Activated naive CD8-positive, alpha-beta T cell treated with anti-CD3 and anti-CD28 coated beads for 36 hours (primary cell): ENCODE data around the gene PKD1L1. TPM values are rescaled to one million over a fixed set of nuclear protein-coding genes. Genes with fewer than 3 reads are reported as not detected.
"Not testable (repeated sequence)": the region's sequence is repeated elsewhere in the genome, so short reads cannot be mapped to it uniquely, and the experiment has no call there.

Experiments used
- DNase-seq: peaks from one replicate; pipeline ENCODE4 v3.0.0; 2021
- H3K27ac Mint-ChIP-seq: one replicate; pipeline ENCODE4 v1.8.0; 2022; ENCODE audit warnings: mild to moderate bottlenecking, moderate library complexity, mixed read lengths
- H3K27me3 Mint-ChIP-seq: one replicate; pipeline ENCODE4 v1.8.0; 2022; ENCODE audit warnings: mild to moderate bottlenecking, mixed read lengths
- H3K36me3 Mint-ChIP-seq: one replicate; pipeline ENCODE4 v1.8.0; 2021; ENCODE audit warnings: mild to moderate bottlenecking, mixed read lengths
- H3K4me1 Mint-ChIP-seq: one replicate; pipeline ENCODE4 v1.8.0; 2021; ENCODE audit warnings: mixed read lengths
- H3K4me3 Mint-ChIP-seq: one replicate; pipeline ENCODE4 v1.8.0; 2022; ENCODE audit warnings: mild to moderate bottlenecking, moderate library complexity, mixed read lengths
- H3K9me3 Mint-ChIP-seq: one replicate; pipeline ENCODE4 v1.8.0; 2022; ENCODE audit warnings: mixed read lengths
- total RNA-seq, 2 experiments: library from RNA; stranded (reverse); gene quantifications; one replicate each; pipeline ENCODE4 v1.2.3, GENCODE V29; 2021

The PKD1L1 gene
- total RNA-seq, 2 experiments from 2014 or later = 0.02 to 0.10 TPM

- no peaks in the 10 kb centered on the region for H3K9me3 Mint-ChIP-seq
- no peaks in the 10 kb centered on the region for H3K4me1 Mint-ChIP-seq
- DNase-seq = no peak
- H3K27ac Mint-ChIP-seq = no peak overlapping the region
- H3K36me3 Mint-ChIP-seq = no peaks in the 10 kb centered on the region
- no peak overlapping the region for H3K4me3 Mint-ChIP-seq
- H3K27me3 Mint-ChIP-seq = no peaks in the 10 kb centered on the region
Measured at GRCh38 chr7:47803025-47803424, 145.2 kb downstream of the PKD1L1 start.

GRCh38 chr7:47801423-47801822, 146.8 kb downstream of the PKD1L1 start:
- no peaks in the 10 kb centered on the region for H3K36me3 Mint-ChIP-seq
- H3K27me3 Mint-ChIP-seq = no peaks in the 10 kb centered on the region
- no peaks in the 10 kb centered on the region for H3K9me3 Mint-ChIP-seq
- no peaks in the 10 kb centered on the region for H3K4me1 Mint-ChIP-seq
- H3K4me3 Mint-ChIP-seq = no peak overlapping the region
- no peak overlapping the region for H3K27ac Mint-ChIP-seq
- no peak for DNase-seq

DNA sequence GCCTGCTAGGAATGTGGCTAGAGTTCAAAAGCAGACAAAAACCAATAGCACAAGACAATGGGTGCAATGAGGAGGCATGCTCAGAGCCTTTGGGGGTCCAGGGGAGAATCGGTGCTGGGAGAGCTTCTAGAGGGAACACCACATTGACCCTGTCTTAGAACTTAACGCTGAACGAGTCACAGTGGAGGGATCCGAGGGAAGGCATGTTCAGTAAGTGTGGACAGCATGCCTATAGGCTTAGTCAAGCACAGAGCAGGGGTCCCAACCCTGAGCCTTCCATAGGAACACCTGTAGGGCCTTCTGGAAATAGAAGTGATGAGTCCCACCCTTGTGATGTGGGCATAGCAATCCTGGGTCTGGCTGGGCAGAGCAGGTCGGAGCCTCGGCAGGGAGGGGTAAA, 148.7 kb downstream of the PKD1L1 start:
- Mint-ChIP-seq H3K36me3 (no peaks in the 10 kb centered on the region), H3K27ac (no peak overlapping the region)

DNA sequence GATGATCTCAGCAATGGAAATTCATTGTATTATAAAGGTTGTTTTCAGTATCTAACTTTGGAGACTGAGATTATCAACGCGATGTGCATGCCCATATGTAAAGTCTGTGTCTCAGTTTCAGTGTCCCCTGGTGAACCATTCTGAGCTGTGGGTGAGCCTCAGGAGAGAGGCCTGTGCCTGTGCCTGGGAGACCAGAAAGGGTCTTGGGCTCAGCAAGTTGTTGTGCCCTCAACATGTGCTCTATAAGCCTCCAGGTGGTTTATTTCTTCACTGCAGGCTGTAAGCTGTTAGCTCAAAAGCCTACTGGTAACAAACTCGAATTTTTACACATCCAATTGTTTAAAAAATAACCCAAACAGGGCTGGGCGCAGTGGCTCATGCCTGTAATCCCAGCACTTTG, 151.9 kb downstream of the PKD1L1 start:
- Mint-ChIP-seq H3K27me3 (no peaks in the 10 kb centered on the region), H3K27ac (no peak overlapping the region), H3K4me1 (no peaks in the 10 kb centered on the region), H3K9me3 (no peaks in the 10 kb centered on the region), H3K36me3 (no peaks in the 10 kb centered on the region), H3K4me3 (no peak overlapping the region)
- no peak for DNase-seq

More for the DNA sequence above, 148.7 kb downstream of the PKD1L1 start:
- no peak overlapping the region for H3K4me3 Mint-ChIP-seq
- no peak for DNase-seq
- H3K4me1 Mint-ChIP-seq = no peaks in the 10 kb centered on the region
- no peaks in the 10 kb centered on the region for H3K9me3 Mint-ChIP-seq
- H3K27me3 Mint-ChIP-seq = no peaks in the 10 kb centered on the region

- H3K4me3 Mint-ChIP-seq = no peak overlapping the region
- no peaks in the 10 kb centered on the region for H3K4me1 Mint-ChIP-seq
- no peaks in the 10 kb centered on the region for H3K27me3 Mint-ChIP-seq
- no peaks in the 10 kb centered on the region for H3K9me3 Mint-ChIP-seq
- H3K27ac Mint-ChIP-seq = no peak overlapping the region
- no peak for DNase-seq
- no peaks in the 10 kb centered on the region for H3K36me3 Mint-ChIP-seq
Measured at GRCh38 chr7:47795631-47796030, 152.6 kb downstream of the PKD1L1 start.

DNA sequence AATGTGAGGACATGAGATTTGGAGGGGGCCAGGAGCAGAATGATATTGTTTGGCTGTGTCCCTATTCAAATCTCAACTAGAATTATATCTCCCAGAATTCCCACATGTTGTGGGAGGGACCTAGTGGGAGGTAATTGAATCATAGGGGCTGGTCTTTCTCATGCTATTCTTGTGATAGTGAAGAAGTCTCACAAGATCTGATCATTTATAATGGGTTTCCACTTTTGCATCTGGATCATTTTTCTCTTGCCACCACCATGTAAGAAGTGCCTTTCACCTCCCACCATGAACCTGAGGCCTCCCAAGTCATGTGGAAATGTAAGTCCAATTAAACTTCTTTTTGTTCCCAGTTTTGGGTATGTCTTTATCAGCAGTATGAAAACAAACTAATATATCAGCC, 153.1 kb downstream of the PKD1L1 start:
- not testable (repeated sequence) for H3K27ac Mint-ChIP-seq, H3K4me3 Mint-ChIP-seq, H3K36me3 Mint-ChIP-seq, H3K4me1 Mint-ChIP-seq, H3K9me3 Mint-ChIP-seq, H3K27me3 Mint-ChIP-seq, DNase-seq

GRCh38 chr7:47794016-47794415, 154.2 kb downstream of the PKD1L1 start:
- no peaks in the 10 kb centered on the region for H3K27me3 Mint-ChIP-seq
- no peaks in the 10 kb centered on the region for H3K36me3 Mint-ChIP-seq
- no peaks in the 10 kb centered on the region for H3K4me1 Mint-ChIP-seq
- no peak overlapping the region for H3K27ac Mint-ChIP-seq
- DNase-seq = no peak
- no peaks in the 10 kb centered on the region for H3K9me3 Mint-ChIP-seq
- H3K4me3 Mint-ChIP-seq = no peak overlapping the region

DNA sequence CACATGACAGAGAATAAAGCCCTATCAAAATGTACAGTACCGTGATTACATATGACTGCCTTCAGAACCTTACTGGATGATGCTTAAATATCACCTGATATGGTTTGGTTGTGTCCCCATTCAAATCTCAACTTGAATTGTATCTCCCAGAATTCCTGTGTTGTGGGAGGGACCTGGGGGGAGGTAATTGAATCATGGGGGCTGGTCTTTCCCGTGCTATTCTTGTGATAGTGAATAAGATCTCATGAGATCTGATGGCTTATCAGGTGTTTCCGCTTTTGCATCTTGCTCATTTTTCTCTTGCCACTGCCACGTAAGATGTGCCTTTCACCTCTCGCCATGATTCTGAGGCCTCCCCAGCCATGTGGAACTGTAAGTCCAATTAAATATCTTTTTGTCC, 155.1 kb downstream of the PKD1L1 start:
- H3K4me1 Mint-ChIP-seq, H3K27me3 Mint-ChIP-seq, H3K27ac Mint-ChIP-seq, H3K9me3 Mint-ChIP-seq, H3K36me3 Mint-ChIP-seq, H3K4me3 Mint-ChIP-seq, DNase-seq: not testable (repeated sequence)

- H3K27ac Mint-ChIP-seq = no peak overlapping the region
- H3K36me3 Mint-ChIP-seq = no peaks in the 10 kb centered on the region
- H3K4me3 Mint-ChIP-seq = no peak overlapping the region
- no peak for DNase-seq
- H3K9me3 Mint-ChIP-seq = no peaks in the 10 kb centered on the region
- no peaks in the 10 kb centered on the region for H3K4me1 Mint-ChIP-seq
- no peaks in the 10 kb centered on the region for H3K27me3 Mint-ChIP-seq
Measured at GRCh38 chr7:47792521-47793121, 155.6 kb downstream of the PKD1L1 start.

DNA sequence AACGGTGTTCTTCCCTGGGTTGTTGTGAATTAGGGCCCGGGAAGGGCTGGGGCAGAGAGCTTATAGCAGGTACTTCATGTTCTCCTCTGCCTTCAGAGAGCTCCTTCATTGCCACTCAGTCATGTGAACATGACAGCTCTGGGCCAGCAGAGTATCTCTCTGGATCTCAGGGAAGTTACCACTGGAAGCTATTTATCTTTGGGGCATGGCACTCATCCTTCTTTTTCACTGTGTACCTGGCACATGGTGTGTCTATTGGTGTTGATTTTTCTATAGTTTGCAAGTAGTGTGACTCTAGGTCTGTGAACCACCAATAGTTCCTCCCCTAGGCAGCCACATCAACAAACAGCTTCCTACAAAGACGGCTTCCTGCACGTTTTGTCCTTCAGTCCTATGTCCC, 156.6 kb downstream of the PKD1L1 start:
- Mint-ChIP-seq H3K4me3 (no peak overlapping the region), H3K27ac (no peak overlapping the region), H3K27me3 (no peaks in the 10 kb centered on the region), H3K36me3 (no peaks in the 10 kb centered on the region), H3K4me1 (no peaks in the 10 kb centered on the region), H3K9me3 (no peaks in the 10 kb centered on the region)
- no peak for DNase-seq

DNA sequence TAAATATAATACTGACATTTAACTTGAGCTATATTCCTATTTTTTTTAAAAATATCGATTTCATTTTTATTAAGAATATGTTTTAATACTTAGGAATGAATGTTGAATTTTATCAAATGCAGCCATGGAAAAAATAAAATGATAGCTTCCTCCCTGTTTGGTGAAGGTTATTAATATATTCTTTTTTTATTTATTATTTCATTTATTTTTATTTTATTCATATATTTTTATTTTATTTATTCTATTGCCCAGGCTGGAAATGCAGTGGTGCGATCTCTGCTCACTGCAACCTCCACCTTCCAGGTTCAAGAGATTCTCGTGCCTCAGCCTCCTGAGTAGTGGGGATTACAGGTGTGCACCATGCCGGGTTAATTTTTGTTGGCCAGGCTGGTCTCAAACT, 160.2 kb downstream of the PKD1L1 start:
- Mint-ChIP-seq H3K27ac (no peak overlapping the region), H3K4me3 (no peak overlapping the region), H3K9me3 (no peaks in the 10 kb centered on the region), H3K36me3 (no peaks in the 10 kb centered on the region), H3K27me3 (no peaks in the 10 kb centered on the region), H3K4me1 (no peaks in the 10 kb centered on the region)
- no peak for DNase-seq

DNA sequence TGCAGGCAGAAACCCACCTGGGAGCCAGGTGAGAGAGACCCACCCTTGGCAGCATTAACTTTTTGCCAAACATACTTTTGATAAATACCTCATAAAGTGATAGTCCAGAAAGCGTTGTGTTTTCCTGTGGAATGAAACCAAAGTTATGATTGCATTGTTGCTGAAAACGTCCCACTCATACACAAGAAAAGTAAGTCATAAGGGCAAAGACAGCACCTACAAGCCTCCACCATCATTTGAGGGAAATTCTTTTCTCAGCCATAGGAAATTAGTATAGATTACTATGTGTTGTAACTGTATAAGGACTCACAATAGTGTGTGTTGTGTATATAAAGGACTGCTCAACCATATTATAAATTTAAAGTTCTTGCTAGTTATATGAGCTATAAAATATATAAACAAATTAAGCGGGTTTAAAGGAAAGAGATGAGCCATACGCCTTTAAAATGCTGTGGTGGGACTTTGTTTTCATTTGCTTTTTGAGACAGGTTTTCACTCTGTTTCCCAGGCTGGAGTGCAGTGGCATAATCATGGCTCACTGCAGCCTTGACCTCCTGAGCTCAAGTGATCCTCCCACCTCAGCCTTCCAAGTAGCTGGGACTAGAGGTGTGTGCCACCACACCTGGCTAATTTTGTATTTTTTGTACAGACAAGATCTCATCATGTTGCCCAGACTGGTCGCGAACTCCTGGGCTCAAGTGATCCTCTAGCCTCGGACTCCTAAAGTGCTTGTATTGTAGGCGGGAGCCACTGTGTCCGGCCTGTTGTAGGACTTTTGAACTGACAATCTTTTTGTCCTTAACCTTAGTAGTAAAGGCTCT, 160.8 kb downstream of the PKD1L1 start:
- Mint-ChIP-seq H3K36me3 (no peaks in the 10 kb centered on the region), H3K4me1 (no peaks in the 10 kb centered on the region), H3K9me3 (no peaks in the 10 kb centered on the region), H3K27ac (no peak overlapping the region), H3K4me3 (no peak overlapping the region), H3K27me3 (no peaks in the 10 kb centered on the region)
- no peak for DNase-seq

GRCh38 chr7:47786557-47787248, 161.6 kb downstream of the PKD1L1 start:
- H3K4me3 Mint-ChIP-seq = no peak overlapping the region
- H3K36me3 Mint-ChIP-seq = no peaks in the 10 kb centered on the region
- H3K9me3 Mint-ChIP-seq = no peaks in the 10 kb centered on the region
- no peaks in the 10 kb centered on the region for H3K27me3 Mint-ChIP-seq
- H3K4me1 Mint-ChIP-seq = no peaks in the 10 kb centered on the region
- H3K27ac Mint-ChIP-seq = no peak overlapping the region
- DNase-seq = no peak

DNA sequence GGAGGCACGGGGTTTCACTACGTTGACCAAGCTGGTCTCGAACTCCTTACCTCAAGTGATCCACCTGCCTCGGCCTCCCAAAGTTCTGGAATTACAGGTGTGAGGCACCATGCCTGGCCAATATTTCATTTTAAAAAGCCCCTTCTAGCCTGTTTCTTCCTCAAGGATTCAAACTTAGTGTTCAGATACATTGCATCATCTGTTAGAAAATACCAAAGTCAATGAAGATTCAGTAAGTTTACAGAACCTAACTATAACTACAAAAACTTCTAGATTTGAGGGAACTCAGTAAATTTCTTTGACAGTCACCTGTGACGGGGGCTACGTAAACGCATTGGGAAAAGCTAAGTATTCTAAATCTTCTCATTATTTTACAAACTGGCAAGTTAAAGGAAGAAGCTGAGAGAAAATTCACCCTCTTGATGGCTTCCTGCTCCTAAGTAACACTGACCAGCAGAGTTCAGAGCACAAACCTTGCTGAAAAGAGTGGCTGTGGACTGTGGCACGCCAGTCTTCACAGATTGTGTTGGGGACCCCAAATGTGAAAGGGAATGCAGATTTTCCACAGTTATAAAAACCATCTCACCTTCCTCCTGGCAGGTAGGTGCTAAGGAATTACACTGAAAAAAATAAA, 162.2 kb downstream of the PKD1L1 start:
- H3K27ac Mint-ChIP-seq = no peak overlapping the region
- no peaks in the 10 kb centered on the region for H3K9me3 Mint-ChIP-seq
- H3K27me3 Mint-ChIP-seq = no peaks in the 10 kb centered on the region
- no peak overlapping the region for H3K4me3 Mint-ChIP-seq
- DNase-seq = no peak
- H3K4me1 Mint-ChIP-seq = no peaks in the 10 kb centered on the region
- no peaks in the 10 kb centered on the region for H3K36me3 Mint-ChIP-seq

DNA sequence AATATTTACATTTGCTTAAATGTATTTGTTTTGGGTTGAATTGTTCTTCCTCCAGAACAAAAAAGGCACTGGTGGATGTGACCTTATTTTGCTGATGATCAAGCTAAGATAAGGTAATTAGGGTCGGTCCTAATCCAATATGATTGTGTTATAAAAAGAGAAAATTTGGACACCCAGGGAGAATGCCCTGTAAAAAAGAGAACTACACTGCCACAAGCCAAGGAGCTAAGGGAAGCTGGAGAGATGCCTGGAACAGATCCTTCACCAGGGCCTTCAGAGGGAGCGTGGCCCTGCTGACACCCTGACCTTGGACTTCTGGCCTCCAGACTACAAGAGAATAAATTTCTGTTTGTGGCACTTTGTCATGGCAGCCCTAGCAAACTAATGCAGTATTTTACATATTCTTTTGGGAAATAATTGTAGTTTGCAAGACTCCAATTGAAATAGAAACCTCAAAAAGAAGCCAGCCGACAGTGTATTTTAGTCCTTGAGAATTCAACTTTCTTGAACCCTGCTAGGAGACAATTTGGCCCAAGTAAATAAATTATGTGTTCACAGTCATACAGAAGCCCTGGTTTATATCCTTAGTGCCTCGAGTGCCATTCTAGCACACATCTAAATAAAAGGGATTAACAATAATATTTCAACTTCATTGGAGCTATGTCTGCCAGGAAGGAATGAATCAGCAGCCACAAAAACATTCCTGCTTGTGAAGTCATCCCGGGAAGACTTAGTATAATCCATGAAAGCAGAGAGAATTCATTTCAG, 164.6 kb downstream of the PKD1L1 start:
- Mint-ChIP-seq H3K4me3 (no peak overlapping the region), H3K9me3 (no peaks in the 10 kb centered on the region), H3K27me3 (no peaks in the 10 kb centered on the region), H3K36me3 (no peaks in the 10 kb centered on the region), H3K4me1 (no peaks in the 10 kb centered on the region), H3K27ac (no peak overlapping the region)
- no peak for DNase-seq
